ENCODE data around the gene SERPINE3.

DNA sequence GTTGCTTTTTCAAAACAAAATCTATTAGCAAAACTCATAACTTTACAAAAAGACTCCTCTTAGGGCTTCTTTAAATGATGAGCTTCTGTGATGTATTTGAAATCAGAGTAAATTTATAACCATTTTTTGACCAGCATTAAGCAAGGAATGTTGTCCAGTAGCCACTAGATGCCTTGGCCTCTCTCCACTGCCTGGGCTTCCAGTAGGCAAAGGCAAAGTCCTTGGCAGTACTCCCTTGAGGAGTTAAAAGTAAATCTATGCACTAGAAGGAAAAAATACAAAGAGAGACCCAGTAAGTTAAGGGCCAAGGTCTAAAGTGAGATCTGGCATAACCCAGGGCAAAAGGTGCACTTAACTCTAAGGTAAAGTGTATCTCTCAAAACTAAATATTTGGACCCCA is 9.5 kb downstream of the SERPINE3 start:
- no peak for TF ChIP-seq CTCF (conservative IDR thresholded peaks at IDR 0.05; ENCODE audit: low read depth, low read length)
- TF ChIP-seq MAFK (IDR thresholded peaks at IDR 0.05; ENCODE audit: low read depth, low read length) = no peak
- no peak for TF ChIP-seq CHD1 (IDR thresholded peaks at IDR 0.05; ENCODE audit: low read depth, low read length)
- no peak for TF ChIP-seq FOS (IDR thresholded peaks at IDR 0.05; ENCODE audit: low read depth, low read length)
- TF ChIP-seq POLR2A (IDR thresholded peaks at IDR 0.05; ENCODE audit: low read depth, low read length) = no peak
- no peak for TF ChIP-seq RAD21 (IDR thresholded peaks at IDR 0.05; ENCODE audit: low read length)
- no peak for TF ChIP-seq SMC3 (IDR thresholded peaks at IDR 0.05; ENCODE audit: low read depth, low read length)
- no peak for TF ChIP-seq CEBPB (IDR thresholded peaks at IDR 0.05; ENCODE audit: low read depth, low read length)
- no peak for TF ChIP-seq USF2 (IDR thresholded peaks at IDR 0.05; ENCODE audit: low read depth, low read length)
